Stimulated activated CD4-positive, alpha-beta T cell treated with anti-CD3 and anti-CD28 coated beads, Interleukin-12 subunit alpha, Interleukin-12 subunit beta, amount 100 ng/mL, for 48 hours (primary cell): ENCODE measurements around the gene PYGB.
"Not testable (repeated sequence)": the region's sequence is repeated elsewhere in the genome, so short reads cannot be mapped to it uniquely, and the experiment has no call there.

ENCODE experiments used
- DNase-seq, 3 donors: peaks; one replicate each; pipeline ENCODE4 v3.0.0-alpha.2; 2020; ENCODE audit warnings: low read depth in 2 of 3, low spot score in 1 of 3

Gene PYGB

GRCh38 chr20:25229486-25230165 is 18.3 kb upstream of the PYGB start:
- no peak for DNase-seq

GRCh38 chr20:25230166-25230831 is 17.6 kb upstream of the PYGB start:
- no peak for DNase-seq

- DNase-seq = no peak
Observed at GRCh38 chr20:25233016-25233772, 14.7 kb upstream of the PYGB start.

GRCh38 chr20:25234009-25234849 is 13.7 kb upstream of the PYGB start:
- DNase-seq = not testable (repeated sequence)

GRCh38 chr20:25236450-25237304 is 11.2 kb upstream of the PYGB start:
- no peak for DNase-seq

GRCh38 chr20:25237610-25238318 is 10.1 kb upstream of the PYGB start:
- DNase-seq = peak; percentile 55 to 65 (median 58)

GRCh38 chr20:25238319-25239037 is 9.4 kb upstream of the PYGB start:
- no peak for DNase-seq

- no peak for DNase-seq
Observed at GRCh38 chr20:25239387-25240370, 8.2 kb upstream of the PYGB start.

GRCh38 chr20:25240851-25241658 is 6.8 kb upstream of the PYGB start:
- not testable (repeated sequence) for DNase-seq

- not testable (repeated sequence) for DNase-seq
Observed at GRCh38 chr20:25241659-25241955, 6.3 kb upstream of the PYGB start.

GRCh38 chr20:25242231-25242630 is 5.7 kb upstream of the PYGB start:
- DNase-seq = no peak

- no peak for DNase-seq
Observed at GRCh38 chr20:25243416-25243979, 4.4 kb upstream of the PYGB start.

- DNase-seq = no peak
Observed at GRCh38 chr20:25244976-25245375, 2.9 kb upstream of the PYGB start.

GRCh38 chr20:25245461-25245860 is 2.4 kb upstream of the PYGB start:
- no peak for DNase-seq

- no peak for DNase-seq
Observed at GRCh38 chr20:25246182-25246999, 1.5 kb upstream of the PYGB start.

GRCh38 chr20:25247000-25247517 is 826 bp upstream of the PYGB start:
- no peak for DNase-seq
